ENCODE measurements around the gene CHORDC1. TPM values are rescaled to one million over a fixed set of nuclear protein-coding genes. Genes with fewer than 3 reads are reported as not detected.

The CHORDC1 gene
- total and polyA plus RNA-seq, 2 of the 13 experiments (the other 11 are each of a cell fraction or from before 2014, with no cell fraction given) = 19.1 to 73.5 TPM

DNA sequence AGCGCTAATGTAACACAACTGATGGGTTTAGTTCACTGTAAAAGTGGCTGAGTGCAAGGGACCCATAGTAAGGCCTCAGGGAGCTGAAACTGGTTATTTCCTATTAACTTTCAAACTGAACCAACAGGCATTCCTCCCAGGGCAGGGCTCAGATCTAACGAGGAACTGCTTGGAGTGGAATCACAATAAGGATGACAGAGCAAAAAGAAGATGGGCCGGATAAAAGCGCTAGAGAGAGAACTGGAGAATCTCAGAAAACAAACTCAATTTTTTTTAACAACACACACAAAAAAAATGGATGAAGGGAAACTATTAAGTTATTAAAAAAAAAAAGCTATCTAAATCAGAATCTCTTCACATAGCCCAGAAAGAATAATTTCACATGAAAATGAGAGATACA, 14.2 kb upstream of the CHORDC1 start:
- ChIA-PET CTCF (ENCODE audit: low intra/inter-chr PET ratio, low total read pairs) (no interaction called here), POLR2A (no interaction called here)
- BruUV-seq (replicated peaks) = no TSS peak
- Histone ChIP-seq H4K20me1 (ENCODE audit: insufficient read depth, low read length) (no peaks in the 10 kb centered on the region), H3K4me3 (replicated peaks in 1 of 3; ENCODE audit: insufficient read depth in 1 of 3, low read depth in 2 of 3, low read length in 3 of 3) (no peak overlapping the region), H3K4me2 (ENCODE audit: low read depth, low read length) (no peak overlapping the region), H3K36me3 (replicated peaks in 1 of 2; ENCODE audit: control insufficient read depth in 1 of 2, insufficient read depth in 2 of 2, low read length in 2 of 2) (no peaks in the 10 kb centered on the region), H3K9me3 (ENCODE audit: low read length) (no peaks in the 10 kb centered on the region), H3K27ac (ENCODE audit: extremely low read length, insufficient read depth, low read length) (no peak overlapping the region), H3K79me2 (ENCODE audit: insufficient read depth, low read length) (no peaks in the 10 kb centered on the region), H3K9ac (ENCODE audit: insufficient read depth, low read depth, low read length) (no peak overlapping the region), H2AFZ (ENCODE audit: low read length) (no peak overlapping the region), H3K27me3 (ENCODE audit: control insufficient read depth in 1 of 2, insufficient read depth in 2 of 2, low read length in 2 of 2) (peaks cover 0 to 6% of the 10 kb centered on the region in 2 experiments; a peak in 1 of 5 replicates), H3K4me1 (ENCODE audit: insufficient read depth, low read length) (no peaks in the 10 kb centered on the region)
- in situ Hi-C loops (cut with HindIII; ENCODE audit: extremely low pct_ligation_motif_present, low pct_unique_long_range_greater_than_20kb) (no loop called here), intact Hi-C loops (cut with micrococcal nuclease; ENCODE audit: unreplicated experiment) (no loop called here)
- no peak for DNase-seq (ENCODE audit: low spot score)
- TF ChIP-seq PTBP1 (IDR thresholded peaks at IDR 0.05; ENCODE audit: low read depth, low read length, poor library complexity, severe bottlenecking) (no peak), ZNF572 (CRISPR knock-in tag; IDR thresholded peaks at IDR 0.05) (no peak)
- TF ChIP-seq, protein P1, sequence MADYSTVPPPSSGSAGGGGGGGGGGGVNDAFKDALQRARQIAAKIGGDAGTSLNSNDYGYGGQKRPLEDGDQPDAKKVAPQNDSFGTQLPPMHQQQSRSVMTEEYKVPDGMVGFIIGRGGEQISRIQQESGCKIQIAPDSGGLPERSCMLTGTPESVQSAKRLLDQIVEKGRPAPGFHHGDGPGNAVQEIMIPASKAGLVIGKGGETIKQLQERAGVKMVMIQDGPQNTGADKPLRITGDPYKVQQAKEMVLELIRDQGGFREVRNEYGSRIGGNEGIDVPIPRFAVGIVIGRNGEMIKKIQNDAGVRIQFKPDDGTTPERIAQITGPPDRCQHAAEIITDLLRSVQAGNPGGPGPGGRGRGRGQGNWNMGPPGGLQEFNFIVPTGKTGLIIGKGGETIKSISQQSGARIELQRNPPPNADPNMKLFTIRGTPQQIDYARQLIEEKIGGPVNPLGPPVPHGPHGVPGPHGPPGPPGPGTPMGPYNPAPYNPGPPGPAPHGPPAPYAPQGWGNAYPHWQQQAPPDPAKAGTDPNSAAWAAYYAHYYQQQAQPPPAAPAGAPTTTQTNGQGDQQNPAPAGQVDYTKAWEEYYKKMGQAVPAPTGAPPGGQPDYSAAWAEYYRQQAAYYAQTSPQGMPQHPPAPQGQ (CRISPR knock-in tag; IDR thresholded peaks at IDR 0.05; ENCODE audit: borderline replicate concordance) = no peak
- TF ChIP-seq, protein P2, sequence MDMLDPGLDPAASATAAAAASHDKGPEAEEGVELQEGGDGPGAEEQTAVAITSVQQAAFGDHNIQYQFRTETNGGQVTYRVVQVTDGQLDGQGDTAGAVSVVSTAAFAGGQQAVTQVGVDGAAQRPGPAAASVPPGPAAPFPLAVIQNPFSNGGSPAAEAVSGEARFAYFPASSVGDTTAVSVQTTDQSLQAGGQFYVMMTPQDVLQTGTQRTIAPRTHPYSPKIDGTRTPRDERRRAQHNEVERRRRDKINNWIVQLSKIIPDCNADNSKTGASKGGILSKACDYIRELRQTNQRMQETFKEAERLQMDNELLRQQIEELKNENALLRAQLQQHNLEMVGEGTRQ (IDR thresholded peaks at IDR 0.05; ENCODE audit: low read depth, low read length) = no peak
- TF ChIP-seq, protein P2 (CRISPR knock-in tag; IDR thresholded peaks at IDR 0.05; ENCODE audit: borderline replicate concordance) = no peak
- TF ChIP-seq, protein P3, sequence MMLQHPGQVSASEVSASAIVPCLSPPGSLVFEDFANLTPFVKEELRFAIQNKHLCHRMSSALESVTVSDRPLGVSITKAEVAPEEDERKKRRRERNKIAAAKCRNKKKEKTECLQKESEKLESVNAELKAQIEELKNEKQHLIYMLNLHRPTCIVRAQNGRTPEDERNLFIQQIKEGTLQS (CRISPR knock-in tag; IDR thresholded peaks at IDR 0.05) = no peak
- TF ChIP-seq, protein P4, sequence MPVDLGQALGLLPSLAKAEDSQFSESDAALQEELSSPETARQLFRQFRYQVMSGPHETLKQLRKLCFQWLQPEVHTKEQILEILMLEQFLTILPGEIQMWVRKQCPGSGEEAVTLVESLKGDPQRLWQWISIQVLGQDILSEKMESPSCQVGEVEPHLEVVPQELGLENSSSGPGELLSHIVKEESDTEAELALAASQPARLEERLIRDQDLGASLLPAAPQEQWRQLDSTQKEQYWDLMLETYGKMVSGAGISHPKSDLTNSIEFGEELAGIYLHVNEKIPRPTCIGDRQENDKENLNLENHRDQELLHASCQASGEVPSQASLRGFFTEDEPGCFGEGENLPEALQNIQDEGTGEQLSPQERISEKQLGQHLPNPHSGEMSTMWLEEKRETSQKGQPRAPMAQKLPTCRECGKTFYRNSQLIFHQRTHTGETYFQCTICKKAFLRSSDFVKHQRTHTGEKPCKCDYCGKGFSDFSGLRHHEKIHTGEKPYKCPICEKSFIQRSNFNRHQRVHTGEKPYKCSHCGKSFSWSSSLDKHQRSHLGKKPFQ (CRISPR knock-in tag; IDR thresholded peaks at IDR 0.05; ENCODE audit: insufficient replicate concordance) = no peak
- ATAC-seq = no peak
- 71% methylated on average over 4 of the region's 4 CpGs for WGBS (ENCODE audit: low lambda C conversion rate)
- no peak for FAIRE-seq
